Measurements from ENCODE around the gene RPL34. TPM values are rescaled to one million over a fixed set of nuclear protein-coding genes. Genes with fewer than 3 reads are reported as not detected.

Gene RPL34
- polyA plus RNA-seq (2012; rRNA removed) = 2,955 and 5,356 TPM in 2 replicates
- 4,630 and 4,724 TPM in 2 replicates for polyA plus RNA-seq (2012; cell fraction: cytosol; rRNA removed)
- 692 and 701 TPM in 2 replicates for polyA plus RNA-seq (2012; cell fraction: nucleus; rRNA removed)

DNA sequence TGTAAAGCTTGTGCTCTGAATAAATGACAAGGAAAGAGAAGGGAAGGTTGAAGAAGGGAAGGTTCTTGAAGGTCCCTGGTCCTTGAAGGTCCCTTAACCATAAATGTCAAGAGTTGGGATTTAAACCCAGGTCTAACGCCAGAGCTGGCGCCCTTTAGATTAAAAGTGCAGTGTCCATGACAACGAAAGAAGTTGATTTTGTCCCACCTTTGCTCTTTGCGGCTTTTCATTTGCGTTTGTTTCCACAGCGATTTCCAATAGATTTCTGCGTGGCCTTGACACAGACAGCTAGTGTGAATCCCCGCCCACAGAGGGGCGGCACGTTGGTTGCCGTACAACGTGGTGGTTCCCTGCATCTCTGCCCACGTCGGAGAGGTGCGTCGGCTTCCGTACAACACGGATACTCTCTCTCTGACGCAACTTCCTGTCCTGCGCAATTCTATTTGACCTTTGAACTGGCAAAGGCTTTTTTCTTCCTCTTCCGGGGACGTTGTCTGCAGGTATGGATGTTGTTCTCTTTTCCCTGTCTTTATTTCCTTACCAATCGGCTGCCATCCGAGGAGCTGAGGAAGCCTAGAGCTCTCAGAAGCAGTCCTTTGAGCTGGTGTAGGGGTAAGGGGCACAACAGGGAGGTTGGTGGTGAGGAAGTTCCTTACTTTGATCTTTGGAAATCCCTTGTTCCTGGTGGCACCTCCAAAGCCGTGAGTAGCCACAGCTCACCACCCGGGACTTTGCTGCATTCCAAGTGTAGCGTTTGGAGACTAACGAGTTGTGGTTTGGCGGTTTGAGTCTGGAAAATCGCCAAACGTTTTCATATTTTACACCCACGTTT lies at the start of gene RPL34:
RPL34 (plus strand) TSS at position 476 of the 832 bp plus-strand sequence. CDS start 1,384 bp downstream, outside the sequence.
- peaks cover 42% of the 10 kb centered on the region for H4K20me1 ChIP-seq (ENCODE audit: insufficient read depth)
- H3K9me3 ChIP-seq = peaks cover 5% of the 10 kb centered on the region
- under 1% methylated on average over 29 of the region's 32 CpGs for WGBS (ENCODE audit: low lambda C conversion rate)
- H3K36me3 ChIP-seq (replicated peaks in 1 of 2; ENCODE audit: control insufficient read depth in 1 of 2, insufficient read depth in 2 of 2, low read length in 1 of 2) = peaks cover 35 to 44% of the 10 kb centered on the region in 2 experiments
- peak; percentile 85 for DNase-seq
- peak within 1 kb of the TSS; percentile 97 to 99 for H3K4me3 ChIP-seq (ENCODE audit: low read depth in 2 of 2, low read length in 1 of 2)
- peak within 1 kb of the TSS; percentile 87 for H3K4me2 ChIP-seq
- H3F3A ChIP-seq (replicated peaks; ENCODE audit: insufficient read depth) = peaks cover 10% of the 10 kb centered on the region
- H3K4me1 ChIP-seq (ENCODE audit: control insufficient read depth in 1 of 2, insufficient read depth in 2 of 2, low read depth in 1 of 2, low read length in 1 of 2) = peaks cover 14 to 23% of the 10 kb centered on the region in 2 experiments; a peak in 3 of 4 replicates
- H2AFZ ChIP-seq (ENCODE audit: low read depth) = peak within 1 kb of the TSS; percentile 99
- H3K9me2 ChIP-seq = no peaks in the 10 kb centered on the region
- no peaks in the 10 kb centered on the region for H3K27me3 ChIP-seq (ENCODE audit: insufficient read depth)
- CTCF ChIA-PET = interaction anchor here (1.8 kb wide), 1 partner anchor 48 kb away, joined by 9 read pairs; no protein-coding TSS in a partner anchor
- H3K9ac ChIP-seq = peak within 1 kb of the TSS; percentile 93
- H3K27ac ChIP-seq (ENCODE audit: low read depth in 2 of 2, low read length in 1 of 2) = peak within 1 kb of the TSS; percentile 70 to 95
- POLR2A ChIA-PET = interaction anchor here (0.9 to 2.8 kb wide), 7 partner anchors 10 to 900 kb away, joined by 3 to 18 read pairs (median 3); partner anchors contain the start of genes CYP2U1, OSTC and PAPSS1
- peaks cover 48% of the 10 kb centered on the region for H3K79me2 ChIP-seq (ENCODE audit: insufficient read depth)
- TF ChIP-seq NFIC (IDR thresholded peaks at IDR 0.05; ENCODE audit: borderline replicate concordance) = no peak
- TF ChIP-seq, protein P1, sequence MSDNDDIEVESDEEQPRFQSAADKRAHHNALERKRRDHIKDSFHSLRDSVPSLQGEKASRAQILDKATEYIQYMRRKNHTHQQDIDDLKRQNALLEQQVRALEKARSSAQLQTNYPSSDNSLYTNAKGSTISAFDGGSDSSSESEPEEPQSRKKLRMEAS (IDR thresholded peaks at IDR 0.05; ENCODE audit: low read depth) = peak; percentile 93
- TF ChIP-seq FOXM1 (IDR thresholded peaks at IDR 0.05; ENCODE audit: low read depth) = no peak
- peak; percentile 76 for TF ChIP-seq NRF1 (IDR thresholded peaks at IDR 0.05; ENCODE audit: low read depth, low read length)
- 0 out of 2 replicates have a peak, but pooled peaks have one; percentile 13 for TF ChIP-seq SIN3A (IDR thresholded peaks at IDR 0.05; ENCODE audit: borderline replicate concordance, low read depth, low read length)
- no peak for TF ChIP-seq FOSL2 (IDR thresholded peaks at IDR 0.05; ENCODE audit: borderline replicate concordance, low read depth)
- peak; percentile 55; the same call in 1 of the 2 replicates for TF ChIP-seq REST (IDR thresholded peaks at IDR 0.05; ENCODE audit: low read depth, low read length)
- TF ChIP-seq EZH2phosphoT487 (IDR thresholded peaks at IDR 0.05; ENCODE audit: borderline replicate concordance, low read depth) = no peak
- TF ChIP-seq ZBTB33 (IDR thresholded peaks at IDR 0.05; ENCODE audit: borderline replicate concordance, low read depth) = no peak
- TF ChIP-seq MXI1 (IDR thresholded peaks at IDR 0.05; ENCODE audit: low read depth, low read length) = peak; percentile 56; the same call in 1 of the 2 replicates
- TF ChIP-seq CHD2 (IDR thresholded peaks at IDR 0.05; ENCODE audit: low read length, partially characterized antibody) = peak; percentile 97
- peak; percentile 16; the same call in 1 of the 2 replicates for TF ChIP-seq TCF12 (IDR thresholded peaks at IDR 0.05)
- no peak for TF ChIP-seq SMC3 (IDR thresholded peaks at IDR 0.05; ENCODE audit: low read depth, low read length)
- TF ChIP-seq USF2 (IDR thresholded peaks at IDR 0.05; ENCODE audit: borderline replicate concordance, low read depth, low read length) = no peak
- TF ChIP-seq GATA2 (CRISPR knock-in tag; IDR thresholded peaks at IDR 0.05) = no peak
- TF ChIP-seq ELF1 (IDR thresholded peaks at IDR 0.05) = peak; percentile 93
- no peak for TF ChIP-seq RFX5 (IDR thresholded peaks at IDR 0.05; ENCODE audit: low read length)
- TF ChIP-seq TEAD4 (IDR thresholded peaks at IDR 0.05; ENCODE audit: borderline replicate concordance, insufficient read depth) = no peak
- TF ChIP-seq IRF3 (IDR thresholded peaks at IDR 0.05; ENCODE audit: low read depth, low read length) = no peak
- TF ChIP-seq EP300 (IDR thresholded peaks at IDR 0.05; ENCODE audit: borderline replicate concordance in 1 of 2, low read depth in 1 of 2, low read length in 1 of 2) = no peak
- TF ChIP-seq YY1 (IDR thresholded peaks at IDR 0.05; ENCODE audit: low read depth) = peak; percentile 96
- TF ChIP-seq TAF1 (IDR thresholded peaks at IDR 0.05; ENCODE audit: borderline replicate concordance, low read depth, low read length) = peak; percentile 97
- TF ChIP-seq JUND (IDR thresholded peaks at IDR 0.05) = no peak
- TF ChIP-seq RXRA (IDR thresholded peaks at IDR 0.05; ENCODE audit: borderline replicate concordance, low read depth) = no peak

Data from SK-N-SH (cell line).